ENCODE results near the gene KIF1C.
"Not testable (repeated sequence)": the region's sequence is repeated elsewhere in the genome, so short reads cannot be mapped to it uniquely, and the experiment has no call there.

The KIF1C gene

GRCh38 chr17:5045496-5045895, 47.7 kb downstream of the KIF1C start:
- no peak for DNase-seq (ENCODE audit: low spot score)

GRCh38 chr17:5047446-5047845, 49.7 kb downstream of the KIF1C start:
- DNase-seq (ENCODE audit: low spot score): no peak

GRCh38 chr17:5049314-5049841, 51.6 kb downstream of the KIF1C start:
- no peak for DNase-seq (ENCODE audit: low spot score)

GRCh38 chr17:5050278-5050677, 52.5 kb downstream of the KIF1C start:
- peak; percentile 41 for DNase-seq (ENCODE audit: low spot score)

- no peak for DNase-seq (ENCODE audit: low spot score)
Measured at GRCh38 chr17:5055543-5055942, 57.8 kb downstream of the KIF1C start.

GRCh38 chr17:5065227-5065744, 67.5 kb downstream of the KIF1C start:
- DNase-seq (ENCODE audit: low spot score): no peak

- no peak for DNase-seq (ENCODE audit: low spot score)
Measured at GRCh38 chr17:5068236-5068635, 70.5 kb downstream of the KIF1C start.

- no peak for DNase-seq (ENCODE audit: low spot score)
Measured at GRCh38 chr17:5069724-5070123, 72.0 kb downstream of the KIF1C start.

- not testable (repeated sequence) for DNase-seq (ENCODE audit: low spot score)
Measured at GRCh38 chr17:5075472-5075871, 77.7 kb downstream of the KIF1C start.

GRCh38 chr17:5077275-5077674, 79.5 kb downstream of the KIF1C start:
- not testable (repeated sequence) for DNase-seq (ENCODE audit: low spot score)

- DNase-seq (ENCODE audit: low spot score): no peak
Measured at GRCh38 chr17:5077781-5078105, 80.0 kb downstream of the KIF1C start.
